22Rv1 (cell line): ENCODE measurements around the gene DERA.

ENCODE experiments used
- CTCF ChIP-seq: fragments of 450-650 bp; IDR thresholded peaks from 2 replicates; pipeline ENCODE4 v1.5.1; 2017; ENCODE audit warnings: mild to moderate bottlenecking
- ZFX ChIP-seq: fragments of 450-650 bp; IDR thresholded peaks from 2 replicates; pipeline ENCODE4 v1.6.1; 2017; ENCODE audit warnings: antibody characterized with exemption, borderline replicate concordance

GRCh38 chr12:15862840-15863239 lies 48.3 kb upstream of the DERA start:
- no peak for TF ChIP-seq CTCF
- TF ChIP-seq ZFX = no peak
